Measurements from ENCODE around the gene EDA. TPM values are rescaled to one million over a fixed set of nuclear protein-coding genes. Genes with fewer than 3 reads are reported as not detected.

The EDA gene
- total and polyA plus RNA-seq, 12 donors = 2.3 to 9.4 (median 5.2) TPM

DNA sequence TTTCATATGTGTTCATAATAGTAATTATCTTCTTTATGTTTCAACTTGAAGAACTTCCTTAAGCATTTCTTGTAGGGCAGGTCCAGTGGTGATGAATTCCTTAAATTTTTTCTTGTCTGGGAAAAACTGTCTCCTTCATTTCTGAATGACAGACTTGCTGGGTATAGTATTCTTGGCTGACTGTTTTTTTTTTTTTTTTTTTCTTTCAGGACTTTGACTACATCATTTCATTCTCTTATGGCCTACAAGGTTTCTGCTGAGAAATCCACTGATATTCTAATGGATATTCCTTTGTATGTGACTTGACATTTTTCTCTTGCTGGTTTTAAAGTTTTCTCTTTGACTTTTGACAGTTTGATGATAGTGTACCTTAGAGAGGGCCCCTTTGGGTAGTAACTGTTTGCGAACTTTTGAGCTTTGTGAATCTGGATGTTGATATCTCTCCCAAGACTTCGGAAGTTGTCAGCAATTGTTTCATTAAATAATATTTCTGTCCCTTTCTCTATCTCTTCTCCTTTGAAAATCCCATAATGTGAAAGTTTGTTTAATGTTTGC, 54.2 kb downstream of the EDA start:
- H3K4me3 ChIP-seq = no peak overlapping the region
- no peaks in the 10 kb centered on the region for H3K36me3 ChIP-seq
- no peaks in the 10 kb centered on the region for H3K27me3 ChIP-seq
- WGBS, 2 donors = 0 to 94% methylated on average over 2 of the region's 2 CpGs
- ATAC-seq (no peak), DNase-seq (no peak)
- intact Hi-C loops (cut with DNase I) = no loop called here
- H3K4me1 ChIP-seq = no peaks in the 10 kb centered on the region
- TF ChIP-seq, protein P1, sequence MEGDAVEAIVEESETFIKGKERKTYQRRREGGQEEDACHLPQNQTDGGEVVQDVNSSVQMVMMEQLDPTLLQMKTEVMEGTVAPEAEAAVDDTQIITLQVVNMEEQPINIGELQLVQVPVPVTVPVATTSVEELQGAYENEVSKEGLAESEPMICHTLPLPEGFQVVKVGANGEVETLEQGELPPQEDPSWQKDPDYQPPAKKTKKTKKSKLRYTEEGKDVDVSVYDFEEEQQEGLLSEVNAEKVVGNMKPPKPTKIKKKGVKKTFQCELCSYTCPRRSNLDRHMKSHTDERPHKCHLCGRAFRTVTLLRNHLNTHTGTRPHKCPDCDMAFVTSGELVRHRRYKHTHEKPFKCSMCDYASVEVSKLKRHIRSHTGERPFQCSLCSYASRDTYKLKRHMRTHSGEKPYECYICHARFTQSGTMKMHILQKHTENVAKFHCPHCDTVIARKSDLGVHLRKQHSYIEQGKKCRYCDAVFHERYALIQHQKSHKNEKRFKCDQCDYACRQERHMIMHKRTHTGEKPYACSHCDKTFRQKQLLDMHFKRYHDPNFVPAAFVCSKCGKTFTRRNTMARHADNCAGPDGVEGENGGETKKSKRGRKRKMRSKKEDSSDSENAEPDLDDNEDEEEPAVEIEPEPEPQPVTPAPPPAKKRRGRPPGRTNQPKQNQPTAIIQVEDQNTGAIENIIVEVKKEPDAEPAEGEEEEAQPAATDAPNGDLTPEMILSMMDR (IDR thresholded peaks at IDR 0.05) = no peak
- H3K9me3 ChIP-seq = peaks cover 0 to 60% (median 21%) of the 10 kb centered on the region in 11 donors
- H3K27ac ChIP-seq = no peak overlapping the region

DNA sequence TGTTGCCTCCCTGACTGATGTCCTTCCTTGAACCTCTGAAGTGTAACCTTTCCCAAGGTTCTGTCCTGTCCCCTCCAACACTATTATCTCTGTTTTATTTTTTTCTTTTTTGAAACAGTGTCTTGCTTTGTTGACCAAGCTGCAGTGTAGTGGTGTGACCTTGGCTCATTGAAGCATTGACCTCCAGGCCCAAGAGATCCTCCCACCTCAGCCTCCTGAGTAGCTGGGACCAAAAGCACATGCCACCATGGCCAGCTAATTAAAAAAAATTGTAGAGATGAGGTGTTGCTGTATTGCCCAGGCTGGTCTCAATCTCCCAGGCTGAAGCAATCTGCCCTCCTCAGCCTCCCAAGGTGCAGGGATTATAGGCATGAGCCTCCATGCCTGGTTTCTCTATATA, 59.0 kb downstream of the EDA start:
- ATAC-seq = no peak
- peaks cover 0 to 34% (median 11%) of the 10 kb centered on the region in 11 donors for H3K9me3 ChIP-seq
- no peaks in the 10 kb centered on the region for H3K27me3 ChIP-seq
- H3K27ac ChIP-seq = no peak overlapping the region
- H3K4me1 ChIP-seq = no peaks in the 10 kb centered on the region
- H3K4me3 ChIP-seq = no peak overlapping the region
- TF ChIP-seq, protein P1 (IDR thresholded peaks at IDR 0.05) = no peak
- DNase-seq = no peak
- intact Hi-C loops (cut with DNase I) = no loop called here
- no peaks in the 10 kb centered on the region for H3K36me3 ChIP-seq

DNA sequence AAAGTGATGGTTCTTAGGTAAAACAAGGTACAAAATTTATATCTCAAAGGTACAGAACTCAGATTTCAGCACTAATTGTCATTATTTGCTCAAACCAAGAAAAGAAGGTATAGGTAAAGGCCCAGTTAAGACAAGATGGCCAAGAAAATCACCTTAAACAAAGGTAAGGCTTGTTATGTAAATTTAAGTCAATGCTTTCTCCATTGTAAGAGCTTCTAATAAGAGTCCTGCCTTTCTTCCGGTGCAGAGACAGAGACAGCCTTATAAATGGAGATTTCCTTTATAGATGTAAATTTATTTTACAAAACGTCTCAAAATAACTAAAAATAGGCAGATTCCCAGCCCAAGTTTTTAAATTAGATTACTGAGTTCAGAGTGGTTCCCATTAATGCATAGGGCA, 89.9 kb downstream of the EDA start:
- intact Hi-C loops (cut with DNase I) = no loop called here

DNA sequence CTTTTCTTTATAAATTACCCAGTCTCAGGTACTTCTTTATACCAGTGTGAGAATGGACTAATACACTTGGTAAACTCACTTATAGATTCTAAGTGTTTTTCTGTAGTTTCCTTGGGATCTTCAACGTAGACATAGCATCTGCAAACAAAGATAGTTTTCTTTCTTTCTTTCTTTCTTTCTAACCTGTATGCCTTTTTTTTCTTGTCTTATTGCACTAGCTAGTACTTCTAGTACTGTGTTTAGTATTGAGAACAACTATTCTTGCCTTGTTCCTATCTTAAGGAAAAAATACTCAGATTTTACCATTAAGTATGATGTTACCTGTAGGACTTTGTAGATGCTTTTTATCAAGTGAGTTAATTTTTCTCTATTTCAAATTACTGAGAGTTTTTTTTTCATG, 102.2 kb downstream of the EDA start:
- Histone ChIP-seq H3K9me3 (peaks cover 0 to 63% (median 24%) of the 10 kb centered on the region in 11 donors), H3K36me3 (no peaks in the 10 kb centered on the region), H3K27me3 (no peaks in the 10 kb centered on the region), H3K4me1 (no peaks in the 10 kb centered on the region), H3K27ac (no peak overlapping the region), H3K4me3 (no peak overlapping the region)
- WGBS, 2 donors = 80 to 95% methylated on average over 1 of the region's 1 CpG
- no peak for ATAC-seq
- intact Hi-C loops (cut with DNase I) = no loop called here
- no peak for DNase-seq
- TF ChIP-seq, protein P1 (IDR thresholded peaks at IDR 0.05) = no peak

More for the DNA sequence above, 89.9 kb downstream of the EDA start:
- DNase-seq = no peak
- Histone ChIP-seq H3K4me3 (no peak overlapping the region), H3K27ac (no peak overlapping the region), H3K9me3 (peaks cover 0 to 3% (median 0%) of the 10 kb centered on the region in 11 donors), H3K36me3 (no peaks in the 10 kb centered on the region), H3K27me3 (no peaks in the 10 kb centered on the region), H3K4me1 (no peaks in the 10 kb centered on the region)
- WGBS, 2 donors = 70 to 87% methylated on average over 2 of the region's 2 CpGs
- no peak for ATAC-seq
- TF ChIP-seq, protein P1 (IDR thresholded peaks at IDR 0.05) = no peak

Measured in heart right ventricle (tissue), 16 donors.